Endothelial cell of umbilical vein (primary cell): ENCODE measurements around the gene CAMK2D.

Experiments
- EZH2 ChIP-seq: IDR thresholded peaks from 2 replicates; pipeline ENCODE4 v1.6.1; 2012; ENCODE audit warnings: borderline replicate concordance, low read depth, mild to moderate bottlenecking, moderate library complexity, low read length, inconsistent platforms; ENCODE audit not compliant: severe bottlenecking
- FOS ChIP-seq: IDR thresholded peaks from 2 replicates; pipeline ENCODE4 v1.6.1; 2011; ENCODE audit warnings: mild to moderate bottlenecking, low read length, moderate library complexity, borderline replicate concordance; ENCODE audit not compliant: insufficient read depth
- GATA2 ChIP-seq: IDR thresholded peaks from 2 replicates; pipeline ENCODE4 v1.7.0; 2011; ENCODE audit warnings: low read depth, mild to moderate bottlenecking, moderate library complexity, mixed read lengths, low read length; ENCODE audit not compliant: insufficient read length, insufficient read depth
- JUN ChIP-seq: IDR thresholded peaks from 2 replicates; pipeline ENCODE4 v1.6.1; 2011; ENCODE audit warnings: borderline replicate concordance, low read depth; ENCODE audit not compliant: insufficient read length, insufficient read depth
- MAX ChIP-seq: IDR thresholded peaks from 2 replicates; pipeline ENCODE4 v1.6.1; 2011; ENCODE audit not compliant: insufficient read depth, insufficient read length
- POLR2A ChIP-seq: IDR thresholded peaks from 2 replicates; pipeline ENCODE4 v1.6.1; 2012; ENCODE audit warnings: low read depth, mild to moderate bottlenecking, control low read depth, low read length
- POLR2AphosphoS5 ChIP-seq: IDR thresholded peaks from 2 replicates; pipeline ENCODE4 v1.6.1; 2012; ENCODE audit warnings: low read depth, mild to moderate bottlenecking, control low read depth, low read length, moderate library complexity; ENCODE audit not compliant: insufficient read depth
- TF ChIP-seq, protein P1 (sequence below), 2 donors: IDR thresholded peaks; 1 replicate in 1 of 2; 2 replicates in 1 of 2; pipeline ENCODE4 v1.5.1; 2011; ENCODE audit warnings: low read length in 2 of 2, mild to moderate bottlenecking in 2 of 2, moderate library complexity in 2 of 2, control low read depth in 1 of 2, inconsistent platforms in 1 of 2, low read depth in 1 of 2; ENCODE audit not compliant: insufficient read depth in 1 of 2; ENCODE audit errors: extremely low read depth in 1 of 2

DNA sequence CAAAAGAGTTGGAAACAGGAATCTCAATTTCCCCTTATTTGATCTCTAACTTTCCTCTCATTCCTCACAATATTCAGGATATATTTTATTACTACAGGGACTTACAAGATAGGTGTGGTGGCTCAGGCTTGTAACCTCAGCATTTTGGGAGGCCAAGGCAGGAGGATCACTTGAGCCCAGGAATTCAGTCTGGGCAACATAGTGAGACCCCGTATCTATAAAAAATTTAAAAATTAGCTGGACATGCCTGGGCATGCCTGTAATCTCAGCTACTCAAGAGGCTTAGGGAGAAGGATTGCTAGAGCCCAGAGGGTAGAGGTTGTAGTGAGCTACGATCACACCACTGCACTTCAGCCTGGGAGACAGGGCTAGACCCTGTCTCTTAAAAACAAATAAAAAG is 200.4 kb downstream of the CAMK2D start:
- TF ChIP-seq POLR2AphosphoS5 (no peak), POLR2A (no peak), JUN (no peak), MAX (no peak), EZH2 (no peak), GATA2 (no peak), FOS (no peak)
- TF ChIP-seq, protein P1, sequence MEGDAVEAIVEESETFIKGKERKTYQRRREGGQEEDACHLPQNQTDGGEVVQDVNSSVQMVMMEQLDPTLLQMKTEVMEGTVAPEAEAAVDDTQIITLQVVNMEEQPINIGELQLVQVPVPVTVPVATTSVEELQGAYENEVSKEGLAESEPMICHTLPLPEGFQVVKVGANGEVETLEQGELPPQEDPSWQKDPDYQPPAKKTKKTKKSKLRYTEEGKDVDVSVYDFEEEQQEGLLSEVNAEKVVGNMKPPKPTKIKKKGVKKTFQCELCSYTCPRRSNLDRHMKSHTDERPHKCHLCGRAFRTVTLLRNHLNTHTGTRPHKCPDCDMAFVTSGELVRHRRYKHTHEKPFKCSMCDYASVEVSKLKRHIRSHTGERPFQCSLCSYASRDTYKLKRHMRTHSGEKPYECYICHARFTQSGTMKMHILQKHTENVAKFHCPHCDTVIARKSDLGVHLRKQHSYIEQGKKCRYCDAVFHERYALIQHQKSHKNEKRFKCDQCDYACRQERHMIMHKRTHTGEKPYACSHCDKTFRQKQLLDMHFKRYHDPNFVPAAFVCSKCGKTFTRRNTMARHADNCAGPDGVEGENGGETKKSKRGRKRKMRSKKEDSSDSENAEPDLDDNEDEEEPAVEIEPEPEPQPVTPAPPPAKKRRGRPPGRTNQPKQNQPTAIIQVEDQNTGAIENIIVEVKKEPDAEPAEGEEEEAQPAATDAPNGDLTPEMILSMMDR (IDR thresholded peaks at IDR 0.05; ENCODE audit: extremely low read depth in 1 of 2, insufficient read depth in 1 of 2, low read depth in 1 of 2, low read length in 2 of 2) = no peak
